ENCODE data around the gene DHRS7B.
A peak's percentile ranks its signal among the peaks of the same experiment; 100 is the strongest.
"Not testable (repeated sequence)": the region's sequence is repeated elsewhere in the genome, so short reads cannot be mapped to it uniquely, and the experiment has no call there.

DHRS7B gene

DNA sequence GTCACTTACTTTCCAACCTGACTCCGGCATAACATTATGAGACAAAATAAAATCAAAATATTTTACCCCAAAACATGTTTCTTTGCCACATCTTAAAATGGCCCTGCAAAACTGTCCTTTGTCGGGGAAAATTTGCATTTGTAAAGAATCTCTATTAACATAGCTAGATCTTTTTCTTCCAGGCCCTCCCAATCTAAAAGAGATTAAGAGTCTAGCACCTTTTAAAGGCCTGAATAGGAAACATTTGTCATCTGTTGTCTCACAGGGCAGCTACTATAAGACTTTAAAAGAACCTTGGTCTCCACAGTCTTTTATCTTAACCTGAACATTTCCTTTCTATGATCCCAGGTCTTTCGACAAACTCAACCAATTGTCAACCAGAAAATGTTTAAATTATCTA is 18.1 kb upstream of the DHRS7B start:
- no peak for DNase-seq

GRCh38 chr17:21113049-21113690 is 13.6 kb upstream of the DHRS7B start:
- no peak for DNase-seq

DNA sequence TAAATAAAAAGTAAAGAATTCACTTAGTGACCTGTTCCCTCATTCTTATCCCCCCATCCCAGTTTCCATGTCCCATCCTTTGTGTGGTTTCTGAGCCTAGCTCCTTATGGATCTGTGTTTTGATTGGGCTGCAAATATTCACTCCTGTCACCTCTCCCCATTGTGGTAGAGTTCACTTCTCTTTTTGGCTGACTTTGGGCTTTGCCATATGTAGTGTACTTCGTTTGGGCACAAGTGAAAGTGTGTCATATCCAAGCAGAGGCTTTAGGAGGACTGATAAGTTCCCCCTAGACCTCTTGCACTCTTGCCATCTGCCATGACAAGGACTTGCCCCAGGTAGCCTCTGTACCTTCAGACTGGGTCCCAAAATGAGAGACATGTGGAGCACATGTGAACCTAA is 13.0 kb upstream of the DHRS7B start:
- DNase-seq: no peak

GRCh38 chr17:21114791-21115190 is 12.0 kb upstream of the DHRS7B start:
- not testable (repeated sequence) for DNase-seq

GRCh38 chr17:21119247-21119918 is 7.4 kb upstream of the DHRS7B start:
- peak; percentile 21 to 74 (median 29) for DNase-seq

- no peak for DNase-seq
Measured at GRCh38 chr17:21119919-21120249, 6.9 kb upstream of the DHRS7B start.

DNA sequence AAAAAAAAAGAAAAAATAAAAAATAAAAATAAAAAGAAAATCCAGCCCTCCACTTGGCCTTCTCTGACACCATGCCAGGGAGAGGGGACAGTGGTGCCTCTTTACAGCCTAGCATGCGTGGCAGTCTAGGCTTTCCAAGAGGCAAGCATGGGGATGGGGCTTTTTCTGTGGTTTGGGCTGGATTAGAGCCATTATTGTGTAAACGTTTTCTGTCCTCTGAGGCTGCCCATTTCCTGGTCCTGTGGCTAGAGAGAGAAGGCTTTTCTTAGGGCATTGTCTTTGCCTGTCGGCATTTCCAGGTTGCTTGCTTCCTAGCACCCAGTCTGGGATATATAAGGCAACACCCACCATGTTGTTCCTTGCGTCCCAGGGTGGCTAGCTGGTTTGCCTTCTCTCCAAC is 2.7 kb upstream of the DHRS7B start:
- no peak for DNase-seq

DNA sequence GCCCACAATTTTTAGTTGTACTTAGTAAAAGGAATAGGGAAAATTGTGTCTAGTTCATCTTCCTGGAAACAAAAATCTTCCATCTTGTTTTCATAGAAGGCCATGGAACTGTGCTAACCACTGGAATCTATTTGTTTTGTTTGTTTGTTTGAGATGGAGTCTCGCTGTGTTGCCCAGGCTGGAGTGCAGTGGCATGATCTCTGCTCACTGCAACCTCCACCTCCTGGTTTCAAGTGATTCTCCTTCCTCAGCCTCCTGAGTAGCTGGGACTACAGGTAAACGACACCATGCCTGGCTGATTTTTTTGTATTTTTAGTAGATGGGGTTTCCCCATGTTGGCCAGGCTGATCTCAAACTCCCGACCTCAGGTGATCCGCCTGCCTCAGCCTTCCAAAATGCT is 2.2 kb upstream of the DHRS7B start:
- DNase-seq: not testable (repeated sequence)

DNA sequence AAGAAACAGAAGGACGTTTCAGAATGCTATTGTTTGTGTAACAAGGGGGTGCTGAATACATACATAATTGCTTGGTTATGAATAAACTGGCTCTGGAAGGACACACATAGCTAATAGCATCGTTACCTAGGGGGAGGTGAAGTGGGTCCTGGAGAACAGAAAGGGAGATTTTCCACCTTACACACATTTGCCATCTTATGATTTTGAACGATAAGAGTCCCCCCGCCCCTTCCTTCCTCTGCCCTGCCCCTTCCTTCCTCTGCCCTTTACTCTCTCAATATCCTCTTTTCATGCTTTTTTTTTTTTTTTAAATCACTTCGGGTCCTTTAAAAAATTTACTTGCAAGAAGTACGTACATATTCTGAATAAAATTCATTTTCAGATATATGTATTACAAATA is 902 bp upstream of the DHRS7B start:
- no peak for DNase-seq

- DNase-seq: no peak
Measured at GRCh38 chr17:21127509-21128077, 829 bp downstream of the DHRS7B start.

DNA sequence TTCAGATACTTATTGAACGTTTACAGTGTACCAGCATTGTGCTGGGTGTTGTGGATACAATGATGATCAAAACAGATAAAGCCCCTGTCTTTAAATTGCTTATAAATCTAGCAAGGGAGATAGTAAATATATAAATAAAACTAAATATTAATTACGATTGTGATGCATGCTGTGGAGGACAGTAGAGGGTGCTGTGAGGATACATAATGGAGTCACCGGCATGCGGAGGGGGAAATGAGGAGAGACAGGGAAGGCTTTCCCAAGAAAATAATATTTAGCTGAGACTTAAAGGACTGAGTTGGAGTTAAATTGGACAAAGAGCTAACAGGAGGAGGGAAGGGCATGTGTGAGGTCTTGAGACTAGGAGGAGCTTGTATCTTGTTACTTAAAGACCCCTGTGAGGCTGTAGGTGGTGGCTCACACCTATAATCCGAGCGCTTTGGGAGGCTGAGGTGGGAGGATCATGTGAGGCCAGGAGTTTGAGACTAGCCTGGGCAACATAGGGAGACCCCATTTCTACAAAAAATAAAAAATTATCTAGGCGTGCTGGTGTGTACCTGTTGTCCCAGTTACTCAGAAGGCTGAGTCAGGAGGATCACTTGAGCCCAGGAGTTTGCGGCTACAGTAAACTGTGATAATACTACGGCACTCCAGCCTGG is 2.4 kb downstream of the DHRS7B start:
- DNase-seq: peak in 1 of 3 experiments; percentile 1

GRCh38 chr17:21131137-21131536 is 4.4 kb downstream of the DHRS7B start:
- no peak for DNase-seq

GRCh38 chr17:21132428-21132827 is 5.7 kb downstream of the DHRS7B start:
- no peak for DNase-seq

GRCh38 chr17:21134559-21134958 is 7.8 kb downstream of the DHRS7B start:
- DNase-seq: no peak

DNA sequence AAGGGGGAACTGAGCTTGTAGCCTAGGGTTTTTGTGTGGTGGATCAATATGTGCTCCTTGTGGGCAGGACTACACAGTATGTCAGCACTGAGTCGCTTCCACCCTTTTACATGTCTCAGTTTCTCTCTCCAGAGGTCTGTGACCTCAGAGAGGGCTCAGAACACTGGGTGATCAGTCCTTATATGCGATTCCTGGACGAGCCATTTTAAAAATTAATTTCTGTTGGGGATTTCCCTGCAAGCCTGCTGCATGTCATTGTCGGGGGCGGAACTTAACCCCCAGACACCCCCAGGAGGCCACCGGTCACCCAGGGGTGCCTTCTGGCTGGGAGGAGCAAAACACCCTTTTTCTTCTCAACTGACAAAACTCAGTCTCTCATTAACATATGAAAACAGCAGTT is 14.1 kb downstream of the DHRS7B start:
- no peak for DNase-seq

DNA sequence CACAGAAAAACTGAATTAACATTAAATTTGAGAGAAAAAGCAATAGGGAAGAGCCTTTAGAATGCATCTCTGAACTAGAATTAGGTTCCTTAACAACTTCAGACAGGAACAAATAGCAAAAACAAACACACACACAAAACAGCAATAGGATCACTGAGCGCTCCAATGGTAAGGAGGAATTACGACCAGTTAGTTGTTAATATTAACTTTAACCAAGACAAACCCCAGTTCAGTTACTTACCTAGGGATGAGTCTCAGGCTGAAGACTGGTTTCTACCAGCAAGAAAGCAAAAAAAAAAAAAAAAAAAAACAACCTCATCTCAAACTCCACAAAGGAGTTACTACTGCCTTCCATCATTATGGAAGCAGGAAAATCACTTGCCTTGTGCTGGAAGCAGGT is 14.6 kb downstream of the DHRS7B start:
- DNase-seq: no peak

DNA sequence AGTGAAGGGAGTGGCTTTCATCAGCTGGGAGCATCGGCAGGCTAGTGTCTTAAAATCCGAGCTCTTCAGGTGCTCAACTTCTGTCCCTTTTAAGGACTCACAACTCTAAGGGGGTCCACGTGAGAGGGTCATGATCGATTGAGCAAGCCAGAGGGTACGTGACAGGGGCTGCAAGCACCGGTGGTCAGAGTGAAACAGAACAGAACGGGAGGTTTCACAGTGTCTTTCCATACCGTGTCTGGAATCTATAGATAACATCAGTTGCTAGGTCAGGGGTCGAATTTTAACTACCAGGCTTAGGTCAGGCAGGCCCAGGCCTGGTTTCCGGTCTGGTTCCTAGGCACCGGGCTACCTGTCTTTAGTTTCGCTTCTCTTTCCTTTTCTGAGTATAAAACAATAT is 15.3 kb downstream of the DHRS7B start:
- not testable (repeated sequence) for DNase-seq

- no peak for DNase-seq
Measured at GRCh38 chr17:21143695-21144094, 16.9 kb downstream of the DHRS7B start.

DNA sequence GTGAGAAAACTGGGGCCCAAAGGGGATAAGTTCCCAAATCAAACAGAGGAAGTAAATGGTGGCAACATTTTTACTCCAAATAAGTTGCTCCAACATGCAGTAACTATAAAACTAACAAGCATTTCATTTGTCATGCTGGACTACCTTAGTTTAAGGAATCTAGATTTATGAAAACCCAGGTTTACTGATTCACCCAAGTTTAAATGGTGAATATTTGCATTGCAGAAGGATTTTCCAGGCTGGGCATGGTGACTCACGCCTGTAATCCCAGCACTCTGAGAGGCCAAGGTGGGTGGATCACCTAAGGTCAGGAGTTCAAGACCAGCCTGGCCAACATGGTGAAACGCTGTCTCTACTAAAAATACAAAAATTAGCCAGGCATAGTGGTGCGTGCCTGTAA is 17.5 kb downstream of the DHRS7B start:
- DNase-seq: not testable (repeated sequence)

- no peak for DNase-seq
Measured at GRCh38 chr17:21146362-21147015, 19.7 kb downstream of the DHRS7B start.

DNA sequence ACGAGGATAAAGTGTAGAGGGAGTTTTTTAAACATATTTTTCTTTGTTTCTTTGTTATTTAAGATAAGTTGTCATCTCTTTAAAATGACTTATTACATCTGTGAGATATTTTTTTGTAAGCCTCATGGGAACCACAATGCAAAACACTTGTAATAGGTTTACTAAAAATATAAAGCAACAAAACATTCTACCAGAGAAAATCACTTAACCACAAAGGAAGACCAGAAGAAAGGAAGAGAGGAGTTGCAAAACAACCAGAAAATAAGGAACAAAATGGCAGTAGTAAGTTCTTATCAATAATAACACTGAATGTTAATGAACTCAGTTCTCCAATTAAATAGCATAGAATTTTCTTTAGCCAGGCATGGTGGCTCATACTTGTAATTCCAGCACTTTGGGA is 22.9 kb downstream of the DHRS7B start:
- no peak for DNase-seq

DNA sequence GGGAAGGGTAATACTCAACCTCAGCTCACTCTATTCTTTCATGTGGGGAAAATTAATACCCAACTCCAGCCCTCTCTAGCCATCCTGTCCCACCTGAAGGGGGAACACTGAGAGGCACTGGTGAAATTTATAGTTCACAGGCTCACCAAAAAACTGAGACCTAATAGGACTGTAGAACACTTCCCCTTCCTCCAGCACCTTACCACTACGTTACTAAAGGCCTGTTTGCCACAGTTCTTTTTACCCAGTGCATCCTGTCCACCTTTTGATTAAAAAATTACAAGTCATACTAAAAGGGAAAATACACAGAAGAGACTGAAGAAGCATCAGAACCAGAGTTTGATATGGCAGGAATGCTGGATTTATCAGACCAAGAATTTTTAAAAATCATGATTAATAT is 26.0 kb downstream of the DHRS7B start:
- DNase-seq: no peak

DNA sequence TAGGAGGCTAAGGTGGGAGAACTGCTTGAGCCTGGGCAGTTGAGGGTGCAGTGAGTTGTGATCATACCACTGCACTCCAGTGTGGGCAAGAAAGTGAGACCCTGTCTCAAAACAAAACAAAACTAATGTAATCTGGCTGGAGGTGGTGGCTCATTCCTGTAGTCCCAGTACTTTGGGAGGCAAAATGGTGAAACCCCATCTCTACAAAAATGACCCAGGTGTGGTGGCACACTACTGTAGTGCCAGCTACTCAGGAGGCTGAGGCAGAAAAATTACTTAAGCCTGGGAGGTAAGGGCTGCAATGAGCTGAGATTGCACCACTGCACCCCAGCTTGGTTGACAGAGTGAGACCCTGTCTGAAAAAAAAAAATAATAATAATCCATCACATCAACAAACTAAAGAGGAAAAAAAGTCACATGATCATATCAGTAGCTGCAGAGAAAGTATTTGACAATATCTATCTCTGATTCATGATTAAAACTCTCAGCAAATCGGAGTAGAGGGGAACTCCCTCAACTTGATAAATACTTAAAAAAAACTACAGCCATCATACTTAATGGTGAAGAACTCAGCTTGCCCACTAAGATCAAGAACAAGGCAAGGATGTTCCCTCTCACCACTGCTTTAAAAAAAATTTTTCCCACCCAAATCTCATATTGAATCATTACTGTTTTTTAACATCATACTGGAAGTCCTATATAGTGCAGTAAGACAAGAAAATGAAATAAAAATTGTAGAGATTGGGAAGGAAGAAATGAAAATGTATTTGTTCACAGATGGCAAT is 31.0 kb downstream of the DHRS7B start:
- DNase-seq: no peak

Measured in NCI-H1417 (cell line).